CD4-positive, alpha-beta T cell treated with Interferon alpha-2 for 1 hour (primary cell): ENCODE results near the gene CEP68.

Experiments used
- DNase-seq, 2 donors: peaks; one replicate each; pipeline ENCODE4 v3.0.0-alpha.2; 2020 to 2022

The CEP68 gene

GRCh38 chr2:65059071-65059470, 2.9 kb downstream of the CEP68 start:
- DNase-seq, result no peak

- DNase-seq, result no peak
Measured at GRCh38 chr2:65061146-65061909, 5.1 kb downstream of the CEP68 start.

- DNase-seq, result no peak
Measured at GRCh38 chr2:65061910-65062339, 5.7 kb downstream of the CEP68 start.

GRCh38 chr2:65062843-65063825, 6.9 kb downstream of the CEP68 start:
- DNase-seq, result no peak

- DNase-seq, result peak; percentile 71 to 76
Measured at GRCh38 chr2:65064728-65065552, 8.7 kb downstream of the CEP68 start.

- DNase-seq, result no peak
Measured at GRCh38 chr2:65067806-65068553, 11.8 kb downstream of the CEP68 start.

- no peak for DNase-seq
Measured at GRCh38 chr2:65069439-65069824, 13.2 kb downstream of the CEP68 start.

- DNase-seq, result no peak
Measured at GRCh38 chr2:65070172-65070830, 14.1 kb downstream of the CEP68 start.

- no peak for DNase-seq
Measured at GRCh38 chr2:65070856-65071255, 14.6 kb downstream of the CEP68 start.

GRCh38 chr2:65071499-65072180, 15.4 kb downstream of the CEP68 start:
- DNase-seq, result no peak

- no peak for DNase-seq
Measured at GRCh38 chr2:65072181-65072970, 16.2 kb downstream of the CEP68 start.

GRCh38 chr2:65073879-65074565, 17.8 kb downstream of the CEP68 start:
- no peak for DNase-seq

- DNase-seq, result no peak
Measured at GRCh38 chr2:65075176-65075575, 19.0 kb downstream of the CEP68 start.

GRCh38 chr2:65075605-65076344, 19.6 kb downstream of the CEP68 start:
- no peak for DNase-seq

- no peak for DNase-seq
Measured at GRCh38 chr2:65076345-65076710, 20.1 kb downstream of the CEP68 start.

GRCh38 chr2:65077898-65078297, 21.7 kb downstream of the CEP68 start:
- DNase-seq, result no peak

- no peak for DNase-seq
Measured at GRCh38 chr2:65079017-65079416, 22.8 kb downstream of the CEP68 start.

- no peak for DNase-seq
Measured at GRCh38 chr2:65081232-65081685, 25.0 kb downstream of the CEP68 start.

- DNase-seq, result no peak
Measured at GRCh38 chr2:65085148-65085547, 28.9 kb downstream of the CEP68 start.
